ENCODE results near the gene TREML4.

The TREML4 gene

DNA sequence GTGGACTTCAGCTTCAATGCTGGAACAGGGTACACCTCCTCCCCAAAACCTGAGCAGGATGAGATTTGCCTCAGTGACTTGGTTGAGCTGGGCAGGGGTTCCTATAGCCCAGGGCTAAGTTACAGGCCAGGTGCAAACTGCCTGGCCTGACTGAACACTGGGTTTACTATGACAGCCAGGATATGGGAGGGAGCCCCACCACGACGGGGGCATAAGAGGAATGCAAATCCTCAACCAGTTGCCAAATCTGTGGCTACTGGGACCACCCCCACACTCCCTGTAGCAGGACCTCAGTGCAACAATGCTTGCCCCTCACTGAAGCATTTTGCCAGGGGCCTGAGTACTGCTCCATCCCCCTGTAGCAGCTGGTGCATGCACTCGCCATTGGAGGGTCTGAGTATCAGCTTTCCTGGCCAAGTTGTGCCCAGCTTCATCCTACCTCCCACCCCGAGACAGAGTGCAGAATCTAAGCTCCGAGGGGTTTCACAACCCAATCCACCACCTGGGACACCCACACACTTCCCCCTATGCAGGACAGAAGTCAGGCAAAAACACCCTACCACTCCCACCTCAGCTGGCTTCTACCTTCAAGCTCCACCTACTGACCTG lies 27.6 kb downstream of the TREML4 start:
- DNase-seq, result no peak

DNA sequence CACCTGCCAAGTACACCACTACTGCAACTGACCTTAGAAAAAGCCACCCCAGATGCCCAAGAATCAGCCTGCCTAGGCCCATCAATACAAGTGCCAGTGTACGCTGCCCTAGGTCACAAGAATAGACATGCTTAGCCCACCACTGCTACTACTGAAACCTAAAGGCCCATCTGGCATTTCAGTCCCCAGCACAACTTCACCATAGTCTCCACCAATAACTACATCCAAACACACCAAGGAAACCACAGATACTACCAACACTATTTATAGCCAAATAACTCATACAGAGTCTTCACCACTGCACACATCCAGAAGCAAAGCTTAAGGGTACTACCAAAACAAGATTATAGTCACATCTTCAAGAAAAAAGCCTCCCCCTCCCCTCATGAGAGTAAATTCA lies 28.2 kb downstream of the TREML4 start:
- DNase-seq, result no peak

DNA sequence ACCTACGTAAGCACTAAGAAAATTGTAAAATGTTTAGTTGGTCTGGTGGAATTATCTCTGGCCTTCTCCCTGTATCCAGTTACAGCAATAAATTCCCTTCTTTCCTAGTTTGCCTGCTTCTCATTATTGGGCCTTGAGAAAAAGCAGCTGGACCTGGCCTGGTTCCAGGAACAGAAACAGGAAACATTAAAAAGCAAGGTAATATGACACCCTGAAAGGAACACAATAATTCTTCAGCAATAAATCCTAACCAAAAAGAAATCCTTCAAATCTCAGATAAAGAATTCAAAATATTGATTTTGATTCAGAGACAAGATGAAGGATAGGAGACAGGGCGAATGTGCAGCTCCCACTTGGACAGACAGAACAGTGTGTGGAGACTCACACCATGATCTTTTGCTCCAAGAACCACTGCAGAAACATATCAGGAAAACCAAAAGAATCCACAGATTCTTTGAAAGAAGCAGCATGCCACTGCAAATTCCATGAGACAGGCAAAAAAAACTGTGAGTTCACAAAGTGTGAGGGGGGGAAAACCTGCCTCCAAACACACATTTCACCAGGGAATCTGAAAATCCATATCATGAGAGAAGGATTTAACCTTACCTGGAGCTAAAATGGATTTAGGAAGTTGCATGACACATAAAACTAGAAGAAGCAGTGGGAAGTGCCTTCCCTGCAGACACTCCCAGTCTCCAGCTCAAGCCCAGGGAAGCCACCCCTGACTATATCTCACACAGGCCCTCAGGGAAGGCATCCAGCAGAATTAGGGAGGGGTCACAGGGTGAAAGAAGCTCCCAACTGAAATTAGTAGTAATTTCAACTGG lies 29.4 kb downstream of the TREML4 start:
- DNase-seq, result no peak

DNA sequence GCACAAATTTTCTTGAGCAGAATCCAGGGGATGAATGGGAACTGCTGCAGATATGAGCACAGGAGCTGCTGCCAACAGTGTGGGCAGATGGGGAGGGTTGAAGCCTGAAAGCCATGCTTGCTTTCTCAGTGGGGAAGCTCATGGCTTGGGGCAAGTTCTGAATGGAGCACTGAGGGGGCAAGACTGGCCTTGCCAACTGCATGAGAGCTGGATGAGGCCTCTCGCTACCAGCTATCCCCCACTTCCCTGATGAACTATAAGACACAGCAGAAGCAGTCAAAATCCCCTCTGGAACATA lies 30.0 kb downstream of the TREML4 start:
- no peak for DNase-seq

DNA sequence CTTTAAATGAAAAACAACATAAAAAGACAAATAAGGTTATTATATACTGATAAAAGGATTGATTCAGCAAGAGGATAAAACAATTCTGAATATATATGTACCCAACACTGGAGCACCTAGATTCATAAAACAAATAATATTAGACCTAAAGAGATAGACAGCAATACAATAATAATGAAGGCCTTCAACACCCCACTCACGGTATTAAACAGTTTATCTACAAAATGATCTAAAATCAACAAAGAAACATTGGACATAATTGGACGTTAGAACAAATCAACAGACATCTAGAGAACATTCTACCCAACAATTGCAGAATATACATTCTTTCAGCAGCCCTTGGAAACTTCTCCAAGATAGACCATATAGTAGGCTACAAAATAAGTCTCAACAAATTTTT lies 34.3 kb downstream of the TREML4 start:
- DNase-seq, result no peak

DNA sequence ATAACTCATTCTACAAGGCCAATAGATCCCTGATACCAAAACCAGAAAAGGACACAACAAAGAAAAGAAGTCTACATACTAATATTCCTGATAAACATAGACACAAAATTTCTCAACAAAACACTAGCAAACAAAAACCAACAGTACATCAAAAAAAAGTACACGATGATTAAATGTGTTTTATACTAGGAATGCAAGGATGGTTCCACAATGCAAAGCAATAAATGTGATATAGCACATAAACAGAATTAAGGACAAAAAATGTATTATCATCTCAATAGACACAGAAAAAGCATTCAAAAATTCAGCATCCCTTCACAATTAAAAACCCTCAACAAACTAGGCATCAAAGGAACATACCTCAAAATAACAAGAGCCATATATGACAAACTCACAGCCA lies 35.1 kb downstream of the TREML4 start:
- no peak for DNase-seq

DNA sequence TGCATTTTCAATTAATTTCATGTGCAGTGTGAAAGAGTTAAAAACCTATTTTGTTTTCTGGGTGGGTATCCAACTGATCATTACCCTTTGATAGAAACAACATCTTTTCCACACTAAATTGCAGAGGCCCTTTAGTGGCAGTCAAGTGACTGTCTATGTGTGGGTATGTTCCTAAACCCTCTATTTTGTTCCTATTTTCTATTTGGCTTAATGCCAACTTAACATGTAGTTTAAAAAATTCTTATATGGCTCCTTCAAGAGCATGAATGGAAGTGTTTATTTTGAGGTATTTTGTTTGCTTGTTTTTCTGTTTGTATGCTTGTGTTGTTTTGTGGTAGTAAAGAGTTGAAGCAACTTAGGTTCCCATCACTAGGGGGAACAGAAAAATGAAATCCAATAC lies 38.4 kb downstream of the TREML4 start:
- no peak for DNase-seq

DNA sequence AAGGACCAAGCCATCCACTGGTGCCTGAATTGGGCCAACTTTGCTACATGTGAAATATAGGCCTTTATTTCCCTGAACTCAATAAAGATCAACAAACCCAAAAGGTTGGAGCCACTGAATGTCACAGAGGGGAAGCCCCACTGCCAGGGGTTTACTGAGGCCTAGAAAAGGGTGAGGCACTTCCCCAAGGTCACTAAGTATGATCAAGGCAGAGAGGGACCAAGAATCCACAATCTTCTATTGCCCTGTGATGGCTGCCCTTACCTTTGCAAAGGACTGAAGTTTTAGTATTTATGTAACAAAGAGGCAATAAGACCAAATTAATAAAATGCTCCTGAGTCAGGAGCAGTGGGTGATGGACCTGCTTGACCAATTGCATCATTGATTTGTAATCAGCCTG lies 40.3 kb downstream of the TREML4 start:
- no peak for DNase-seq

DNA sequence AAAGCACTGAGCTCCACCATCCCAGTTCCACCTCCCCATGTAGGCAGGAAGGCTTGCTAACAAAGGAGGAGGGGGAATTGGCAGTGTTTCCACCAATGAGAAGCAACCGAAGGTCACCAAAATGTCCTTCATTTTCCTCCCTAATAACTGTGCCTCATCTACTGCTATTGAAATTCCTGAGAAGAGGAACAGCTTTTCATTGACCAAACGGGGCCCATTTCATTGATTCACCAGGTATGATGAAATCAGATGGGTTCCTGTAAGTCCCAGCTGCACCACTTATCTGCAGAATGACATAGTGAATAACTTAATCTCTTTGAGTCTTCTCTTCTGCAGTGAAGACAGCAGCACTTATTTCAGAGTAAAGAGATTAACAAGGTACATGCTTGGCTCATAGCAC lies 41.0 kb downstream of the TREML4 start:
- DNase-seq, result no peak

DNA sequence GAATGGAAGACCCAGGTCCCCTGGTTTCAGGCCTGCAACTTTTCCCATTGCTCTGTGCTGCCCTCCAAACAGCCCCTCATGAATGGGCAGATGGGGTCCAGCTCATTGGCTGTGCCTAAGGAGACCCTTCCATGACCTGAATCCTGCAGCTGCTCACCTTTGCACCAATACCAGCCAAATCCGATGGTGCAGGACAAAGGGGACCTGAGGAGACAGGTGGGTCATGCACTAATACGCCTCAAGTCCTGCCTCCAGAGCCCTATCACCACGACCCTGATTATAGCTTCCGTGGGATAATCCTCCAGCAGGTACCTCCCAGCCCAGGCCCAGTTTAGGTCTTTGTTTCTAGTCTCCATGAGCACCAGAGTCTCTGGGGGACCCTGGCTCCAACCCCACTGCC lies 41.6 kb downstream of the TREML4 start:
- DNase-seq, result no peak

DNA sequence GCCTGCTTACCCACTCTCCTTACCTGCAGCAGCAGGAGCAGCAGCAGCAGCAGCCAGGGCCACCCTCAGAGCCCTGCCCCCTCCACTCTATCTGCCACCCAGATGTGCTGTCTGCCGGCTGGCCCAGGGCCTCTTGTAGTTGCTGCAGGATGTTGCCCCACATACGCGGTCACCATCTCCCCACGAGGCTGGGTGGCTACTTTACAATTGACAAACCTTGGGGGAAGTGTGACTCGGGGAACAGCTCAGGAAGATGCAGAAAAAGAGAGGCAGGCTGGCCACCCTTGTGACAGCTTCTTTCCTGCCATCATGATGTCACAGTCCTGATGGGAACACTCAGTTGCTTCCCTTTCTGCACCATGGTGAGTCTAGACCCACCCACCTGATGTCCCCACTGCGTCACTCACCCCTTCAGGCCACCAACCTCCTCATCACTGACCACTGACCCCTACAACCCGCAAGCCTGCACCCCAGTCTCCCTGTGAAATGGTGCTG lies 43.8 kb downstream of the TREML4 start:
- DNase-seq, result no peak

DNA sequence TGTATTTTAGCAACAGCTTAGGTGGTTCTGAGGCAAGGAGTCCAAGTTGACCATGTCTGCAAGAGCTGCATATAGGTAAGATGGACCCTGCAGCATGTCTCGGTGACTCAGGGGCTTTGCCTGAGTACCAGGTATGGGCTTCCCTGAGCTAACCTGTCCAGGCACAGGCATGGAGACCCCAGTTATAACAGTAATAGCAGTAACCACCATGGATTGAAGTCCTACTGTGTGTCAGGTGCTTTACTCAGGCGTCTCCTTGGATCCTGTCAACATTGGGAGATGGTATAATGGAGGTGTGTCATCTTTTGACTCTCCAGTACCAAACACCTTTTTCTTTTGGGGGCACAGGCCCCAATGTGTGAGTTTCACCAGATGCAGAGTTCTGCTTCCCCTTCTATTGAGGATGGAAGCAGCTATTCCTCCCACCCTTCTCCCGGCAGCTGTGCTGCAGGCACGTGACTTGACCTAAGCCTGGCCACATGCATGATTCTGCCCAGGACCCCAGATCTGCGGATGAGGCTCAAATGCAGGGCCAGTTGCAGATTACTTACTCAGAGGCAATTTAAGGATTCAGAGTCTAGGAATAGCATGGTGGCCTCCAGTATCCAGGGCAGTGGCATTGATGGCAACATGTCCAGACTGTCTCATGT lies 44.6 kb downstream of the TREML4 start:
- no peak for DNase-seq

DNA sequence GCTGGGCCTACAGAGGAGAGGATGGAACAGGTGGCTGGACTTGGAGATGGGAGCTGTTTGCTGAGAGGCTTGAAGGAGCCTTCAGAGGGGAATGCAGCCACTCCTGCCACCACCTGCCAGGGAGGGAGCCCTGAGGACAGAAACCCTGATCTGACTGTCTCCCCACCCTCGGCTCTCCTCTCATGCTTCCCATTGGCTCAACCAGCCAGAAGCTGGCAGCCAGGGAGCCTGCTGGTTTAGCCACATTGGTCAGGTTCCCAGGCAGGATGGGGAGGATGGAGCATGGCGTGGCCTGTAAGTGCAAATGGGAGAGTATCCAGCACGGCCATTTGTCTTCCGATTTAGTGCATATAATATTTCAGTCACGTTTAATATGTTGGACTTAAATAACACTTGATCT lies 45.6 kb downstream of the TREML4 start:
- no peak for DNase-seq

DNA sequence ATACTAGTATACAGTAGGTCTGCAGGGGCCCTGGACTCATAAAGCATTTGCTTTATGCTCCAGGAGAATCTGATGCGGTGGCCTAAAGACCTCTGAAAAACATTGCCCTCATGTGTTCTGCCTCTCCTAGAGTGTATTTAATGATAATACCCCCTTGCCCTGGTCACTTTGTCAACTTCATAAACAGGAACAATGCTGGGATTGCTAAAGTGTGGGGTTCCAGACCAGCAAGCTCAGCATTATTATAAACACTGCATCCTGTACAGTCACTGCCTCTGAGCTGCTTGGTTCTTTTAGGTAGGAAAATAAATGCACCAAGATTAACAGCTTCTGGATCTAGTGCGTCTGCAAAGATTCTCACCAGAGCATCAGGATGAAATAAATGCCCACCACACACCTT lies 46.1 kb downstream of the TREML4 start:
- DNase-seq, result no peak

DNA sequence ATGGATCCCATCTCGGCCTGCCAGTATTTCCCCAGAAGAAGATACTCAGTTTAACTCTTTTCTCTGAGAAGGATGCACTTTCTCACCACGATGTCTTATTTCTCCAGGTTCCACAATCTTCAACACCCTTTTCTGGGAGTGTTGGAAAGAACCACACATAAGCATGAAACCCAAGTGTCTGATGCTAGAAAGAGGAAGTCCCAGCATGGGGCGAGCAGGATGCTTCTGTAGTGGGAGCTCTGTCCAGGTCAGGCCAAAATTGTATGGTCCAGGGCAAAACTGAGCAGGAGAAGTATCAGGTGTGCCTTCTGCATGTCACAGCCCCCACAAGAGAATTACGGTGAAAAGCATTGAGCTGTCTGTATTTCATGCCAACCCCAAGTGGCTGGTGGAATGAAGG lies 47.3 kb downstream of the TREML4 start:
- no peak for DNase-seq

DNA sequence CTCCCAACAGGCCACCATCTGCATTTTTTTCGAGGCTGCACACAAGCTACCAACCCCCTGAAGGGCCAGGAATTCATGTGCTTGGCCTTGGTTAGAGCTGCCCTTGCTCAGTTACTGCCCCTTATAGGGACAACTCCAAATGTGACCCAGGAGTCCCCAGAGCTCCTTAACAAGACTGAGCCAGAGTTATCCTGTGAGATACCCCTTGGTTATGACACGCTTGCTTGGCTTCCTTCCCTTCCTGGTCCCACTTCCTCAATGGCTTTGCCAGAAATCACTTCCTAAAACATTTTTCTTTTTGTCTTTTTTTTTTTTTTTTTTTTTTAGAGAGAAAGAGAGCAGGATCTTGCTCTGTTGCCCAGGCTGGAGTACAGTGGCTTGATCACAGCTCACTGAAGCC lies 49.5 kb downstream of the TREML4 start:
- no peak for DNase-seq

DNA sequence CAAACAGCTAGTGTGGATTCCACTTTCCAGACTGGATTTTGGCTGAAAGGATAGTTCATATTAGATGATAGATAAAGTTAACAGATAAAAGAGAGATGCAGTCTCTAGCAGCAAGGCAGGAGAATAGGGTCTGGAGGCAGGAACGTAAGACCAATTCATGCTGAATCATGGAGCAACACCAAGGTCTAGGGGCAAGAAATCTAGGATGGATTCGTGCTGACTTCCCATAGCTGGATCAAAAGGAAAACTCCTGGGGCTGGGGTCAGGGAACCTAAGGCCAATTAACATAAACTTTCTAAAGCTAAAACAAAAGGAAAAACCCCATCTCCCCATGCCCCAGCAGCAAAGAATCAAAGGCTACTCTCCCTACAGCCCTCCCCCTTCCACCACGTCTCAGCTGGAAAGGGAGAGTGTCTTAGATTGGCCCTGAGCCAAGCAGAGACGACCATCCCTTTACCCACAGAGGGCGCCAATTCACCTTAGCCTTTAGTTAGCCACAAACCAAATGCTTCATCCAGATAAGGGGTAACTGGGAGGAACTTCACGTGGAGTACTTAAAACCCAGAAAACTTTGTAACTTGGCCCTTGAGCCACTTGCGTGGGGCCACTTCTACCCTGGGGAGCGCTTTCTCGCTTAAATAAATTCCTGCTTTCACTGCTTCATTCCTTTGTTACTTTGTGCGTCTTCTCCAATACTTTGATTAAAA lies 50.7 kb downstream of the TREML4 start:
- peak; percentile 48 to 69 for DNase-seq

DNA sequence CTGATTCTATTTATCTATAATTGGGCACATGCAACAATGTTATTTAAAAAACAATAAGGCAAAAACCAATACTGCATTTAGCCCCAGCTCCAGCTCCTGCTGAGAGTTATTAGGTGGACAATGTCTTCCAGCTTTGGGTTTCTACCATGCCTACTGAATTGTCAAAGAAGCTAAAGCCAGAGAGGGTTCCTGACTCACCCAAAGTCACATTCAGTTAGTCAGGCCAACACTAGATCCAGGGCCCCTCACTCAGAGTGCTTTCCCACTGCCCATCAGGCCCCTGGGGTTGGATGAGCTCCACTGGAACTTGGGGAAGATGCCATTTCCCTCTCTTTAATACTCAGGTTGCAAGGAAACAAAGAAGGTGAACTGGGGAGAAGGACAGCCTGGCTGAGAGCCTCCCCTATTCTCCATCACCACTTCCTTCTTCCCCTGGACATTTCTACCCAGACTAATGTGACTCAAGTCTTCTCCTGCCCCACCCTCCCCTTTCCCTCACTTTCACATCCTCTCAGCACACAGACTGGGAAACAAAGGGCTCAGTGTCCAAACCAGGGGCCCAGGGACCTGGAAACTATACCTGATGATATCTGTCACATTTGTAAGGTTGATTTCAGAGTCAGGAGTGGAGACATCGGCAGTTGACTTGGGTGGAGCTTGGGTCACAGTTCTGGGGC lies 52.4 kb downstream of the TREML4 start:
- no peak for DNase-seq

DNA sequence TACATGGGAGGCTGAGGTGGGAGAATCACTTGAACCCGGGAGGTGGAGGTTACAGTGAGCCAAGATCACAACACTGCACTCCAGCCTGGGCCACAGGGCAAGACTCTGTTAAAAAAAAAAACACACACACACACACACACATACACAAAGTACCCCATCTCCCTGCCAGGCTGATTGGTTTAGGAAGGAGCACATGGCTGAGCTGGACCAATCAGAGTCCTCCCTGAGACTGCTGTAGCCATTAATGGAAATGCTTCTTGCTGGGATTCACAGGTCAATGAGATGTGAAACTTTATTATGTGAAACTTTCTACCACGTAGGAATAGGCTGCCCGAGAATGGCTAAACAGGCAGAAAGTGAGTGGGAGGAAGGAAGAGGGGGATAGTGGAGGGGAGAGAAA lies 55.5 kb downstream of the TREML4 start:
- no peak for DNase-seq

DNA sequence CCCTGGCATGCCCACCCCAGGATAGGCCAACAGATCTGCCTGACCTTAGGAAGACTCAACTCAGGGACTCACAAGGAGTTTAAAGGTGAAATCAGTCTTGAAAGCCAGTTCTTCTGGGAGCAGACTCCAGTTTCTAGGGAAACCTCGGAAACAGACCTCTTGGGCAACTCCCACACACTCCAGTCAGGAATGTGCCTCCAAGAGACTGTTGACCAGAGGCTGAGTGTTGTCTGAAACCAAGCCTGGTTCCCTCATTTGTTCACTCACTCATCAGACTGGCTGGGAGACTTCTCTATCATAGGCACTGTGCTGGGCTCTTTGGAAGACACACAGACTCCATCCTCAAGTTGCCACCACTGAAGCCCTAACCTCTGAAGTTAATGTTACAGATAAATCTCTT lies 56.6 kb downstream of the TREML4 start:
- DNase-seq, result no peak

DNA sequence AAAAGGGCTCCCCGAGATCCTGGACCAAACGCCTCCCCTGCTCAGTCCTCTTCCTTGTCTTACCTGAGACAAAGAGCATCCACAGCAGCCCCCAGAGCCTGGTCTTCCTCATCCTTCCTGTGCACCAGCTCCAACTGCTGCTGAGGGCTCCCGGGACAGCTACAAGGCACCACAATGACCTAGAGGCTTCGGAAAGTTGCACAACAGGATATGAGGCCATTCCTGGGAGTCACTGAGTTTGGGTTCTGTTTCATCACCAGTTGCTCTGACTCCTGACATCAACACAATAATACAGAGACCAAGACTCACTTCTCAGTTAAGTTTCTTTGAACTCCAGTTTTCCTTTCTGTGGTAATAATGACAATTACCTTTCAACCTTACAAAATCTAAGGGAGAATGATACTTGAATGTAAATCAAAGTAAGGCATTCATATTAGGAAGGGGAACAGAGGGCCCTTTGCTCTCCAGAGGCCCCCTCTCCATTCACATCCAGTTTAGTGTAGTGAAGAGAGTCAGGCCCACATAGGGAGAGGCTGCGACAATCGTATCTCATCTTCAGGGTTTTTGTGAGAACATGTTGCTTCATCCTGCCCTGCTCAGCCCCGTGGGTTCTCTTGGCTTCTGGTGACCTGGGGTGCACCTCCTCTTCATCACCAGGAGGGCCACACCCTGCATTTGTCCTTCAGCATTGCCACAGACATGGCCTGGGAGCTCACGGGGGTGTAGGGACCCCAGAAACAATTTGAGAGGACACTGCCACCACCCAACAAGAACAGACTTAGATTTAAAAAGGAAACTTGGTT lies 58.6 kb downstream of the TREML4 start, which contains the start of gene TREM1:
TSS of gene TREM1 (minus strand) at position 139 of the 803 bp plus-strand sequence. CDS start at position 112, 27 bp downstream.
- no peak for DNase-seq
